GM18868 (cell line): ENCODE results near the gene ASIC4.

ENCODE experiments used
- ATAC-seq: cut with Tn5 transposase; IDR thresholded peaks from one replicate; pipeline ENCODE4 v1.9.1; 2021; ENCODE audit warnings: mild to moderate bottlenecking, moderate library complexity; ENCODE audit not compliant: unreplicated experiment

The ASIC4 gene

GRCh38 chr2:219531639-219532377 lies 17.5 kb downstream of the ASIC4 start:
- ATAC-seq, result no peak

- no peak for ATAC-seq
Measured at GRCh38 chr2:219532378-219532649, 18.0 kb downstream of the ASIC4 start.

GRCh38 chr2:219533930-219534661 lies 19.8 kb downstream of the ASIC4 start:
- ATAC-seq, result no peak

- no peak for ATAC-seq
Measured at GRCh38 chr2:219536425-219536824, 22.1 kb downstream of the ASIC4 start.

- ATAC-seq, result no peak
Measured at GRCh38 chr2:219536967-219537366, 22.7 kb downstream of the ASIC4 start.

- ATAC-seq, result no peak
Measured at GRCh38 chr2:219537657-219538488, 23.6 kb downstream of the ASIC4 start.

- ATAC-seq, result no peak
Measured at GRCh38 chr2:219538504-219538951, 24.2 kb downstream of the ASIC4 start.

- no peak for ATAC-seq
Measured at GRCh38 chr2:219538956-219539788, 24.9 kb downstream of the ASIC4 start.

GRCh38 chr2:219539926-219540678 lies 25.8 kb downstream of the ASIC4 start:
- no peak for ATAC-seq

GRCh38 chr2:219540784-219541504 lies 26.7 kb downstream of the ASIC4 start:
- no peak for ATAC-seq

GRCh38 chr2:219541611-219542180 lies 27.4 kb downstream of the ASIC4 start:
- peak; percentile 63 for ATAC-seq

GRCh38 chr2:219542931-219543595 lies 28.8 kb downstream of the ASIC4 start:
- ATAC-seq, result peak; percentile 37

- peak; percentile 78 for ATAC-seq
Measured at GRCh38 chr2:219543596-219544358, 29.5 kb downstream of the ASIC4 start, which contains the start of the genes CHPF and TMEM198. TSS of gene CHPF (minus strand) at chr2:219543809. CDS start at chr2:219543538, 271 bp downstream. TSS of gene TMEM198 (plus strand) at chr2:219544028. CDS start at chr2:219544728, 700 bp downstream.

- no peak for ATAC-seq
Measured at GRCh38 chr2:219544567-219544966, 30.3 kb downstream of the ASIC4 start.

GRCh38 chr2:219545295-219545942 lies 31.1 kb downstream of the ASIC4 start:
- no peak for ATAC-seq

- no peak for ATAC-seq
Measured at GRCh38 chr2:219545943-219546352, 31.7 kb downstream of the ASIC4 start.

GRCh38 chr2:219547621-219548020 lies 33.3 kb downstream of the ASIC4 start:
- no peak for ATAC-seq
